ENCODE data around the gene MATN4.
A peak's percentile ranks its signal among the peaks of the same experiment; 100 is the strongest.

Gene MATN4

DNA sequence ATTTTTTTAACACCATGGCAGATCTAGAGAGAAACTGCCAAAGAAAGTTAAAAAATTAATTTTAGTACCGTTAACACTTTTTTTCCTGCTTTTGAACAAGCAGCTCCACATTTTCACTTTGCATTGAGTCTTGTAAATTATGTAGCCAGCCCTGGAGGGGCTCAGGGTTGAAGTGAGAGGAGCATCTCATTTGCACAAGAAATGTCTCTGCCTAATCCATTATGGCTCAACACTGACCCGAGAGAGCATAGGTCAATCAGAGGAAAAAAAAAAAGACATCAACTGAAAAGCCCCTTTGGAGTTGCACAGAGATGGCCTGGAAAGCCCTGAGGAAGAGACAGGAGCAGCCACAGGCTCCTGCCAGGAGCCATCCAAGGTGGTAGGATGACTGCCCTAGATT lies 49.4 kb downstream of the MATN4 start:
- H3K4me3 ChIP-seq (ENCODE audit: low read depth, low read length), result no peak overlapping the region
- TF ChIP-seq, protein P1, sequence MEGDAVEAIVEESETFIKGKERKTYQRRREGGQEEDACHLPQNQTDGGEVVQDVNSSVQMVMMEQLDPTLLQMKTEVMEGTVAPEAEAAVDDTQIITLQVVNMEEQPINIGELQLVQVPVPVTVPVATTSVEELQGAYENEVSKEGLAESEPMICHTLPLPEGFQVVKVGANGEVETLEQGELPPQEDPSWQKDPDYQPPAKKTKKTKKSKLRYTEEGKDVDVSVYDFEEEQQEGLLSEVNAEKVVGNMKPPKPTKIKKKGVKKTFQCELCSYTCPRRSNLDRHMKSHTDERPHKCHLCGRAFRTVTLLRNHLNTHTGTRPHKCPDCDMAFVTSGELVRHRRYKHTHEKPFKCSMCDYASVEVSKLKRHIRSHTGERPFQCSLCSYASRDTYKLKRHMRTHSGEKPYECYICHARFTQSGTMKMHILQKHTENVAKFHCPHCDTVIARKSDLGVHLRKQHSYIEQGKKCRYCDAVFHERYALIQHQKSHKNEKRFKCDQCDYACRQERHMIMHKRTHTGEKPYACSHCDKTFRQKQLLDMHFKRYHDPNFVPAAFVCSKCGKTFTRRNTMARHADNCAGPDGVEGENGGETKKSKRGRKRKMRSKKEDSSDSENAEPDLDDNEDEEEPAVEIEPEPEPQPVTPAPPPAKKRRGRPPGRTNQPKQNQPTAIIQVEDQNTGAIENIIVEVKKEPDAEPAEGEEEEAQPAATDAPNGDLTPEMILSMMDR (IDR thresholded peaks at IDR 0.05; ENCODE audit: insufficient read depth, low read depth, low read length, missing control alignments), result no peak
- DNase-seq (ENCODE audit: low read depth), result no peak

DNA sequence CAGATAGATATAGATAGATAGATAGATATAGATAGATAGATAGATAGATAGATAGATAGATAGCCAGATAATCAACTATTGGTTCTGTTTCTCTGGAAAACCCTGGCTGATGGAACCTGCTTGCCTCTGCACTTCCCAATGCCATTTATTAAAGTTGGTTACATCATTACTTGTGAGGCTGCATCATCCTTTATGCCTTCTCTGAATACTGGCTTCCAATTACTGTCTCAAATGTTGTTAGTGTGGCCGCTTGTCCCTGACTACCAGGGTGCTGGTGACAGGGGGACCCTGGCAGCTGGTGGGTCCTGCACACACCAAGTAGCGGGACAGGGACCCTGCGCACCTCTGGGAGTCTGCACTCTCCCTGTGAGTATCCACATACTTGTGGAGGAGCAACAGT lies 49.8 kb downstream of the MATN4 start:
- TF ChIP-seq, protein P1 (IDR thresholded peaks at IDR 0.05; ENCODE audit: insufficient read depth, low read depth, low read length, missing control alignments), result no peak
- DNase-seq (ENCODE audit: low read depth), result no peak
- no peak overlapping the region for H3K4me3 ChIP-seq (ENCODE audit: low read depth, low read length)

DNA sequence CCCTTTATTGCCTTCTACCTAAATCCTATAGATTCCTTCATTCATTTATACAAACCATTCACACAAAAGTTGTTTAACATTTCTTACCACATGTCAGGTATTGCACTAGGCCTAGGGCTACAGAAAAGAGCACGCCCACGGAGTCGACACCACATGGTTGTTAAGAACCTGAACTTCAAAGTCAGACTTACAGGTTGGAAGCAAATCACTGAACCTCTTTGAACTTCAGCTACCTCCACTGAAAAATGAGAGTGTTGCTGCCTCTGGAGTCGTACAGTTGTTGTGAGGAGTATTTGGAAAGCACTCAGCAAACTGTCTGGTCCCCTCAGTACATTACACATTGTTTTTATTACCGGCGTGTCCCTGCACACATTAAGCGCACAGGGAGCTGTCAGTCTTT lies 50.4 kb downstream of the MATN4 start:
- TF ChIP-seq, protein P1 (IDR thresholded peaks at IDR 0.05; ENCODE audit: insufficient read depth, low read depth, low read length, missing control alignments), result no peak
- DNase-seq (ENCODE audit: low read depth), result no peak
- H3K4me3 ChIP-seq (ENCODE audit: low read depth, low read length), result no peak overlapping the region

DNA sequence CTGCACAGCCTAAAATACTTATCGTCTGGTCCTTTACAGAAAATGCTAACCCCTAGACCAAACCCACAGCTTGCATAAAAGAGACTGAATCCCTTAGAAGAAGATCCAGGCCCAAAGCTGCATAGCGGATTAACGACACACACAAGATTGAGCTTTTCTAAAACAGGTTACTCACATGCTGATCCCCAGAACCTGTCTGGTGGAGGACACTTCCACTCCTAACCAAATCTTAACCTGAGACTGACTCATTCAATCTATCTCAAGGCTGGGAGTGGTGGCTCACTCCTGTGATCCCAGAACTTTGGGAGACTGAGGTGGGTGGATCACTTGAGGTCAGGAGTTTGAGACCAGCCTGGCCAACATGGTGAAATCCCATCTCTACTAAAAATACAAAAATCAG lies 50.9 kb downstream of the MATN4 start:
- no peak for DNase-seq (ENCODE audit: low read depth)
- TF ChIP-seq, protein P1 (IDR thresholded peaks at IDR 0.05; ENCODE audit: insufficient read depth, low read depth, low read length, missing control alignments), result no peak
- no peak overlapping the region for H3K4me3 ChIP-seq (ENCODE audit: low read depth, low read length)

DNA sequence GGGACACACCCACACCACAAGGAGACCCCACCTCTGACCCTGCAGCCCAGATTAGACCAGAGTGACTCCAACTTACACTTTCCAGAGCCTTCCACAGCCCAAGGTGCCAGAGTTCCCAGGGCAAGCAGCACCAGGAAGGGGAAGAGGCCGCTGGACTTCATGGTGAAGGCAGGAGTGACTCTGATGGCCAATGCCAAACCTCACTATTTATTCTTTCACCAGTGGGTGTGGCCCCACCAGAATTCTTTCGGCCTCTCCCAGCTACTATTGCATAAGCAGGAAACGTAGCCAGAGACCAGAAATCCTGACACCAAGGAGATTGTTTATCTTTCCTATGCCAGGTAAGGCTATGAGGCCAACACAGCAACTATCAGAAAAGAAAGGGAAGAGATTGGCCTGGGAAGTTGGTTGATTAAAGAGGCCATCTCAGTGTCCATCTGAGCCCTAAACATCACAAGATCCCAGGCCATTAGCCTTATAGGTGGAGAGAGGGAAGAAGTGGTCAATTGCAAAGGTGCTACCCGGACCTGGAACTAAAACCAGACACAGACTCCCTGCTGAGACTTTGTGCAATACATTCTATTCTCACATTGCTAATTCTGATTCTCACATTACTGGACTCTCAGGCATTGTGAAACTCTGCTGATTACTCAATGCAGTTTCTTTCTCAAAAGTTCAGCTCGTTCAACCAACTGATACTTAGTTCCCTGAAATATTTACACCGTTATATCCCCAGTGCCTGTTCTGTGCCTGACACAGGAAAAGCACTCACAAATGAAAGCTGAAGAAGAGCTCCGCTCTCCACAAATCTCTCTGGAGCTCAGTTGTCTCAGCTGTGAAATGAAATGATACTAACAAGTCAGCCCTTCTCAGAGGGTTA lies 53.5 kb downstream of the MATN4 start, which contains the start of gene SLPI:
Gene SLPI, minus strand, starts transcription at position 182 of the 880 bp plus-strand sequence. Its CDS starts 21 bp downstream, at position 161.
- DNase-seq (ENCODE audit: low read depth), result peak; percentile 39
- no peak within 1 kb of the TSS for H3K4me3 ChIP-seq (ENCODE audit: low read depth, low read length)
- TF ChIP-seq, protein P1 (IDR thresholded peaks at IDR 0.05; ENCODE audit: insufficient read depth, low read depth, low read length, missing control alignments), result no peak

DNA sequence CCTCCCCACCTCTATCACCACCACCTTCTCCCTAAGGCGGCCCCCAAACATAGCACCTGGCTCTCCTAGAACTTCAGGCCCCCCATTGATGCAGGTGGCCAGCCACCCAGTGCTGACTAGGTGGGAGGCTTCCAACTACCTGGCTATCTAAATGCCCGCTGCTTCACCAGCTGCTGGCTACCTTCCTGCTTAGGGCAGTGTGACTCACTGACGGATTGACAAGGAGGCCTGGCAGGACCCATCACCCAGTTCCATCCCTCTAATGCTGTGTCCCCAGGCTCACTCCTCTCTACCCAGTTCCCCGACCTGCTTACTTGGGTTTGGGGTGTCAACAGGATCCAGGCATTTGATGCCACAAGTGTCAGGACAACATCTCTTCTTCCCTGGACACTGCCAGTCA lies 54.8 kb downstream of the MATN4 start:
- DNase-seq (ENCODE audit: low read depth), result no peak
- TF ChIP-seq, protein P1 (IDR thresholded peaks at IDR 0.05; ENCODE audit: insufficient read depth, low read depth, low read length, missing control alignments), result no peak

More for the DNA sequence above, 54.8 kb downstream of the MATN4 start:
- no peak overlapping the region for H3K4me3 ChIP-seq (ENCODE audit: low read depth, low read length)

Measured in GM12865 (cell line).